K562 (cell line): ENCODE results near the gene GAPDHS. TPM values are rescaled to one million over a fixed set of nuclear protein-coding genes. Genes with fewer than 3 reads are reported as not detected.
A peak's percentile ranks its signal among the peaks of the same experiment; 100 is the strongest.

ENCODE experiments used
- BACH1 ChIP-seq: fragments of 200-800 bp; sonication (Bioruptor generic); IDR thresholded peaks from 2 replicates; pipeline ENCODE4 v1.6.1; 2016; ENCODE audit warnings: missing genetic modification characterization, missing compliant biosample characterization
- BHLHE40 ChIP-seq: IDR thresholded peaks from 2 replicates; pipeline ENCODE4 v1.6.1; 2011; ENCODE audit warnings: low read length, improper control_type of control experiment
- C11orf30 ChIP-seq: fragments of 450-650 bp; IDR thresholded peaks from 2 replicates; pipeline ENCODE4 v1.6.1; 2016; ENCODE audit warnings: low read depth, mild to moderate bottlenecking
- CHD2 ChIP-seq: IDR thresholded peaks from 2 replicates; pipeline ENCODE4 v1.6.1; 2011; ENCODE audit warnings: low read depth, low read length
- FOXA3 ChIP-seq, 2 experiments: fragments of 450-650 bp in 1 of 2; sonication (generic) in 1 of 2; formaldehyde crosslinking; IDR thresholded peaks in 1 of 2; conservative IDR thresholded peaks in 1 of 2; 2 replicates each; pipeline versions ENCODE4 v1.4.0 to v1.8.0; 2020 to 2022; ENCODE audit warnings: mild to moderate bottlenecking in 2 of 2, missing genetic modification reagents in 1 of 2
- POLR2G ChIP-seq: fragments of 200-400 bp; formaldehyde crosslinking; IDR thresholded peaks from 2 replicates; pipeline ENCODE4 v1.6.1; 2017; ENCODE audit warnings: low read depth, mild to moderate bottlenecking, antibody characterized with exemption, low read length, moderate library complexity
- RB1 ChIP-seq: fragments of 450-650 bp; IDR thresholded peaks from 2 replicates; pipeline ENCODE4 v1.6.1; 2017; ENCODE audit warnings: low read depth, mild to moderate bottlenecking
- RBFOX2 ChIP-seq: fragments of 200-400 bp; formaldehyde crosslinking; IDR thresholded peaks from 2 replicates; pipeline ENCODE4 v1.6.1; 2017; ENCODE audit warnings: low read depth, mild to moderate bottlenecking, low read length, moderate library complexity
- SMAD1 ChIP-seq: fragments of 150-350 bp; IDR thresholded peaks from 2 replicates; pipeline ENCODE4 v1.6.1; 2014; ENCODE audit warnings: low read length, low read depth; ENCODE audit not compliant: partially characterized antibody
- TCF7L2 ChIP-seq: fragments of 150-350 bp; IDR thresholded peaks from 2 replicates; pipeline ENCODE4 v1.6.1; 2016; ENCODE audit warnings: low read depth, mild to moderate bottlenecking, low read length, moderate library complexity
- ZC3H4 ChIP-seq: sonication (generic); formaldehyde crosslinking; IDR thresholded peaks from 2 replicates; pipeline ENCODE4 v1.9.0; 2021; ENCODE audit warnings: missing genetic modification reagents, borderline replicate concordance
- ZNF766 ChIP-seq: fragments of 200-800 bp; sonication (Bioruptor generic); conservative IDR thresholded peaks from 2 replicates; pipeline ENCODE4 v1.6.1; 2016; ENCODE audit warnings: missing genetic modification characterization, missing compliant biosample characterization
- polyA plus RNA-seq, 8 experiments: library from polyadenylated mRNA; depleted of rRNA in 4 of 8; stranded (reverse) in 5 of 8; unstranded in 3 of 8; fragments of >200 nt; fragmentation: Nextera tagmentation in 2 of 8; fragmentation: Illumina TruSeq in 1 of 8; extraction: Ambion mirVana in 2 of 8; extraction: Trizol in 1 of 8; gene quantifications; 2 replicates each; pipeline versions ENCODE4 v1.2.1 to v1.2.3, GENCODE V29; 2011 to 2014; ENCODE audit warnings: inconsistent platforms in 1 of 8, missing spikeins in 1 of 8
- total RNA-seq, 7 experiments: library from RNA; depleted of rRNA in 6 of 7; stranded (reverse); fragments of >200 nt in 6 of 7; fragmentation: Illumina TruSeq in 2 of 7; extraction: Trizol in 2 of 7; gene quantifications; 2 replicates each; pipeline versions ENCODE4 v1.2.1 to v1.2.3, GENCODE V29; 2011 to 2021; ENCODE audit warnings: low replicate concordance in 1 of 7
- TF ChIP-seq, protein P1 (sequence below): fragments of 450-650 bp; IDR thresholded peaks from 2 replicates; pipeline ENCODE4 v1.6.1; 2016; ENCODE audit warnings: borderline replicate concordance
- TF ChIP-seq, protein P2 (sequence below): fragments of 250-450 bp; sonication (Bioruptor Pico); IDR thresholded peaks from 2 replicates; pipeline ENCODE4 v1.8.0; 2022; ENCODE audit warnings: moderate library complexity, mild to moderate bottlenecking, inconsistent platforms
- TF ChIP-seq, protein P3 (sequence below): sonication (generic); formaldehyde crosslinking; IDR thresholded peaks from 2 replicates; pipeline ENCODE4 v1.9.0; 2022; ENCODE audit warnings: mild to moderate bottlenecking, missing genetic modification reagents
- TF ChIP-seq, protein P4 (sequence below): fragments of 450-650 bp; IDR thresholded peaks from one replicate; pipeline ENCODE4 v1.6.1; 2018; ENCODE audit warnings: mild to moderate bottlenecking, moderate library complexity; ENCODE audit not compliant: partially characterized antibody

The GAPDHS gene
- total and polyA plus RNA-seq, 9 of the 15 experiments (the other 6 are each of a cell fraction or from before 2014, with no cell fraction given) = 0.08 to 0.12 TPM; not detected in 7

DNA sequence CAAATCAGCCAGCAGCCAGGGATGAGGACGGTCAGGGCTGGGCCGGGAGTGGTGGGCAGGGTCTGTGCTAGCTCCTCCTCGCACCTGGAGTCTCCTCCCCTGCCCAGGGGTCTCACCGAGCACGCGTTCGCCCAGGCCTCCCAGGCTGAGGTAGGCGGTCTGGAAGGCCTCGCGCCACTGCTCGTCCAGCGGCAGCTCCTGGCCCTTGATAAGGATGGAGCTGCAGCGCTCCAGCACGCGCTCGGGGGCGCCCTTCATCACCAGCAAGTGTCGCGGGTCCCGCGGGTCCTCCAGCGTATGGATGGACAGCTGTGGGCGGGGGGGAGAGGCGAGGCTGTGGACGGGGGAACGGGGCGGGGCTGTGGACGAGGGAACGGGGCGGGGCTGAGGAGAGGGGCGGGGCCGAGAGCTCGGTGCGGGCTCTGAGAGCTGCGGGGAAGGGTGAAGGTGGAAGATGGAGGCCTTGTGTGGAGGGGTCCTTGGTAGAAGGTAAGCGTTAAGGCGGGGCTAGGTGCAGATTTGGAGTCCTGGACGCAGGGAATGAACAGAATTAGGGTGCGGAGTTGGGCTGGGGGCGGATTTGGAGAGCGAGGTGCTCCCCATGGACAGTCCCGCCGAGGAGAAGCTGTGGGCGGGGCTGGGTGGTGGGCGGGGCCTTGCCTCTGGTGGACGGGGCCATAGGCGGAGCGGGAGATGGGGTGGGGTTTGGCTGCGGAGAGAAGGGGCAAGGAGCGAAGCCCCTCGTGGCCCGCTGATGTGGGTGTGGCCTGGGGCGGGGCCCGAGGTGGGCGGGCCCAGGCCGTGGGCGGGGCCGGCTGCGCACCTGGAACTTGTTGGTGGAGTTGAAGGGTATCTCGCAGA is 24.5 kb downstream of the GAPDHS start (continued):
- 0 out of 2 replicates have a peak, but pooled peaks have one; percentile 36 for TF ChIP-seq TCF7L2
- 0 out of 2 replicates have a peak, but pooled peaks have one; percentile 36 for TF ChIP-seq RB1
- no peak for TF ChIP-seq CHD2
- TF ChIP-seq, protein P1, sequence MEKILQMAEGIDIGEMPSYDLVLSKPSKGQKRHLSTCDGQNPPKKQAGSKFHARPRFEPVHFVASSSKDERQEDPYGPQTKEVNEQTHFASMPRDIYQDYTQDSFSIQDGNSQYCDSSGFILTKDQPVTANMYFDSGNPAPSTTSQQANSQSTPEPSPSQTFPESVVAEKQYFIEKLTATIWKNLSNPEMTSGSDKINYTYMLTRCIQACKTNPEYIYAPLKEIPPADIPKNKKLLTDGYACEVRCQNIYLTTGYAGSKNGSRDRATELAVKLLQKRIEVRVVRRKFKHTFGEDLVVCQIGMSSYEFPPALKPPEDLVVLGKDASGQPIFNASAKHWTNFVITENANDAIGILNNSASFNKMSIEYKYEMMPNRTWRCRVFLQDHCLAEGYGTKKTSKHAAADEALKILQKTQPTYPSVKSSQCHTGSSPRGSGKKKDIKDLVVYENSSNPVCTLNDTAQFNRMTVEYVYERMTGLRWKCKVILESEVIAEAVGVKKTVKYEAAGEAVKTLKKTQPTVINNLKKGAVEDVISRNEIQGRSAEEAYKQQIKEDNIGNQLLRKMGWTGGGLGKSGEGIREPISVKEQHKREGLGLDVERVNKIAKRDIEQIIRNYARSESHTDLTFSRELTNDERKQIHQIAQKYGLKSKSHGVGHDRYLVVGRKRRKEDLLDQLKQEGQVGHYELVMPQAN = peak; percentile 37; the same call in 1 of the 2 replicates
- no peak for TF ChIP-seq ZC3H4 (CRISPR knock-in tag)
- TF ChIP-seq RBFOX2 = peak; percentile 32; the same call in 1 of the 2 replicates
- TF ChIP-seq BHLHE40 = peak; percentile 34; the same call in 1 of the 2 replicates
- TF ChIP-seq POLR2G = peak; percentile 49; the same call in 1 of the 2 replicates
- TF ChIP-seq BACH1 = no peak
- no peak for TF ChIP-seq ZNF766
- TF ChIP-seq C11orf30 = no peak
- TF ChIP-seq FOXA3 (CRISPR knock-in tag; conservative IDR thresholded peaks at IDR 0.05 in 1 of 2, IDR thresholded peaks at IDR 0.05 in 1 of 2) = no peak
- TF ChIP-seq, protein P2, sequence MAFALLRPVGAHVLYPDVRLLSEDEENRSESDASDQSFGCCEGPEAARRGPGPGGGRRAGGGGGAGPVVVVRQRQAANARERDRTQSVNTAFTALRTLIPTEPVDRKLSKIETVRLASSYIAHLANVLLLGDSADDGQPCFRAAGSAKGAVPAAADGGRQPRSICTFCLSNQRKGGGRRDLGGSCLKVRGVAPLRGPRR = no peak
- TF ChIP-seq, protein P3, sequence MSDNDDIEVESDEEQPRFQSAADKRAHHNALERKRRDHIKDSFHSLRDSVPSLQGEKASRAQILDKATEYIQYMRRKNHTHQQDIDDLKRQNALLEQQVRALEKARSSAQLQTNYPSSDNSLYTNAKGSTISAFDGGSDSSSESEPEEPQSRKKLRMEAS (CRISPR knock-in tag) = peak; percentile 94
- TF ChIP-seq SMAD1 = no peak
- TF ChIP-seq, protein P4, sequence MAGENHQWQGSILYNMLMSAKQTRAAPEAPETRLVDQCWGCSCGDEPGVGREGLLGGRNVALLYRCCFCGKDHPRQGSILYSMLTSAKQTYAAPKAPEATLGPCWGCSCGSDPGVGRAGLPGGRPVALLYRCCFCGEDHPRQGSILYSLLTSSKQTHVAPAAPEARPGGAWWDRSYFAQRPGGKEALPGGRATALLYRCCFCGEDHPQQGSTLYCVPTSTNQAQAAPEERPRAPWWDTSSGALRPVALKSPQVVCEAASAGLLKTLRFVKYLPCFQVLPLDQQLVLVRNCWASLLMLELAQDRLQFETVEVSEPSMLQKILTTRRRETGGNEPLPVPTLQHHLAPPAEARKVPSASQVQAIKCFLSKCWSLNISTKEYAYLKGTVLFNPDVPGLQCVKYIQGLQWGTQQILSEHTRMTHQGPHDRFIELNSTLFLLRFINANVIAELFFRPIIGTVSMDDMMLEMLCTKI = no peak
